ENCODE results near the gene HSPA1A. TPM values are rescaled to one million over a fixed set of nuclear protein-coding genes. Genes with fewer than 3 reads are reported as not detected.
"Not testable (repeated sequence)": the region's sequence is repeated elsewhere in the genome, so short reads cannot be mapped to it uniquely, and the experiment has no call there.

Gene HSPA1A
- total RNA-seq, 1 donor from 2014 or later = 159 TPM

DNA sequence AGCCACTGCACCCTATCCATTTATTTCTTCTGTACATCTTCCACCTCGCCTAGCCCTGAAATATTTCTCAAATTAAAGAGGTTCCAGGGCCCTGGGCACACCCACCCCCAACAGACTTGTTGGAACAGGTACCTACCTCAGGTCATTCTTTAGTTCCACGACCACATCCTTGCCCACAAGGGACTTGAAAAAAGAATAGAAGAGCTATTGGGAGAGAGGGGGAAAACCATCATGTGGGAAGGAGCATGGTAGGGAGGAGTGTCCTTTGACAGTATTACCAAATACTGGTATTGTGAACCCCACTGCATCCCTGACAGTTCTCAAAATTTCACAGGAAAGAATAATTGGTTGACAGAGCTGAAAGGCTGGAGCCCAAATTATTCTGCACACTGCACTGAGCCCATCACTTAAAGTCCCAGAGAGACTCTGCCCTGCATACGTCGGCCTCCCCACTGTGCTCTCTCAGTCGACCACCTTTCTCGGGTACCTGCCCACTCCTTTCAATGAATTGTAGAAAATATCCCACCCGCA is 9.3 kb upstream of the HSPA1A start:
- intact Hi-C loops (cut with micrococcal nuclease) = loop anchor here (1.0 to 5.0 kb wide), 6 partner anchors 9 to 373 kb away; partner anchors contain the start of genes HSPA1B and RNF5

DNA sequence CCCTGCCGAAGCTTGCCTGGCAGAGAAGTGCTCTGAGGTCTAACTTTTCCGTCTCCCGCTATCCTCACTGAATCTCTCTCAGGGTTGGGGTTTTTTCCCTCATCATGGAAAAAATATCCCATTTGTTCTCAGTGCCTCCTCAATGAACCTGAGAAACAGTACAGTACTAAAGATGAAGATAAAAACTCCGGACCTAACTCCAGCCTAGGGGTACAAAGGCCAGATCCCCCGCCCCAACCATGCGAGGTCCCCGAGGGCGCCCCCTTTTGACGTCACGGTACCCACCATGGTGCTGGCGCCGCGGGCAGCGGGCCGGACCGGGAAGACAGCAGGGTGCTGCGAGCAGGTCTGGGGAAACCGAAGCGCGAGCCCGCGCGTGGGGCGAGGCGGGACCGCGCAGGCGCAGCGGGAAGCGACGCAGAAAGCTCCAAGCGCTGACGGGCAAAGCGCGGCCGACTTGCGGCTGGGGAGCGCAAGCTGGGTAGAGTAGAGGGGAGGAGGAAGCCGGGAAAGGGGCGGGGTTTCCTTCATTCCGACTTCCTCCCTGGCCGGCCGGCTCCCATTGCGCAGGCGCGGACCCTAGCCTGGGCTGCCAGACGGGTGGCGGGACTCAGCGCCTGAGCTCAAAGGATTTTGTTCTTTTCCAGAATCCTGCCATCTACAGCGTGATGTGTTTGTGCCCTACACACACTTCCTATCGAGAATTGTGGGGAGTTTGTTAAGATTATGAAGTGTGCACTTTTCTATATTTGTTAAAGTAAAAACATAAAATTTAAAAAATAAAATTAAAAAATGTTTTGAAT is 8.7 kb upstream of the HSPA1A start, which contains the start of gene LSM2:
LSM2 (minus strand) TSS at position 497 of the 803 bp plus-strand sequence; CDS start at position 288, 209 bp downstream.
- intact Hi-C loops (cut with micrococcal nuclease) = loop anchor here (1.0 to 5.0 kb wide), 6 partner anchors 9 to 372 kb away; partner anchors contain the start of genes HSPA1B and RNF5

DNA sequence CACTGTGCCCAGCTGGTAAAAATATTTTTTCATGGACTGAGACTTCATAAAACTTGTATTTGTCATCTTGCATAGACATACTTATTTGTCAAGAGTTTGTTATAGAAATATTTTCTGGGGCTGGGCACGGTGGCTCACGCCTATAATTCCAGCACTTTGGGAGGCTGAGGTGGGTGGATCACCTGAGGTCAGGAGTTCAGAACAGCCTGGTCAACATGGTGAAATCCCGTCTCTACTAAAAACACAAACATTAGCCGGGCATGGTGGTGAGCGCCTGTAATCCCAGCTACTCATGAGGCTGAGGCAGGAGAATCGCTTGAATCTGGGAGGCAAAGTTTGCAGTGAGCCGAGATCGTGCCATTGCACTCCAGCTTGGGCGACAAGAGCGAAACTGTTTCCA is 6.7 kb upstream of the HSPA1A start:
- intact Hi-C loops (cut with micrococcal nuclease) = loop anchor here (5.0 kb wide), 1 partner anchor 36 kb away; no protein-coding TSS in a partner anchor

DNA sequence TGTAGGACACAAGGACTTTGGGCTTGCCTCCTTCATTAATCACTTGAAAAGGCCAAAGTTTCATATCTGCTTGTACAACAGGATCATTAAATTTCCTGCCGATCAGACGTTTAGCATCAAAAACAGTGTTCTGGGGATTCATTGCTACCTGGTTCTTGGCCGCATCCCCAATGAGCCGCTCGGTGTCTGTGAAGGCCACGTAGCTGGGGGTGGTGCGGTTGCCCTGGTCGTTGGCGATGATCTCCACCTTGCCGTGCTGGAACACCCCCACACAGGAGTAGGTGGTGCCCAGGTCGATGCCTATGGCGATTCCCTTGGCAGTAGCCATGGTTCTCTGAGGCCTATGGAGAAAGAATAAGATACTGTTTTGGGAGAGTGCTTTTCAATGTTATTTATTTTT is 3.7 kb upstream of the HSPA1A start:
- intact Hi-C loops (cut with micrococcal nuclease) = no loop called here

DNA sequence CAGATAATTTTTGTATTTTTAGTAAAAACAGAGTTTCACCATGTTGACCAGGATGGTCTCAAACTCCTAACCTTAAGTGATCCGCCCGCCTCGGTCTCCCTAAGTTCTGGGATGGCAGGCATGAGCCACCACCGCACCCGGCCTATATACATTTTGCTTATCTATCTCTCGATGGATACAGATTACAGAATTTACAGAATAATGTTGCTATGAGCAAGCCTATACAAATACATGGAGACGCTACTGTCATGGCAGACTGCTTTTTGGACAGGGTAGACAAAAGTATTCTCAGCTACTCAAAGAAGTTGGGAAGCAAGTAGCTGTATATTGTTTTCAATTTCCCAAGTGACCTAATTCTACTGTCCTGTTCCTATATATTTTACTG is 1.9 kb upstream of the HSPA1A start:
- intact Hi-C loops (cut with micrococcal nuclease) = no loop called here

DNA sequence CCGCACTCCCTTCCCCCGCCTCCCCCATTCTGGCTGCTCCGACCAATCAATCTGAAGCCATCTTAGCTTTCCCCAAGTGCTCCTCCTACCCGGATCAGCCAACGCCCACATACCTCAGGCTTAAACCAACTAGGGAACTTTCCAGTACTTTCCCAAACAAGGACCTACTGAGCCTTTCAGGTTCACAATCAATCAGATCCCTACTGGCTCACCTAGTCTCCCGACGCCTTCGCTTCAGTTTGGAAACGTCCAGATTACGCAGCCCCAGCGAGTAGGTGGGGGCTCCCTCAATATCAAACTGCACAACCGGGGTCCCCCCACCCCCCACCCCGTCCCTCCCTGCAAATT is 692 bp upstream of the HSPA1A start:
- intact Hi-C loops (cut with micrococcal nuclease) = loop anchor here (2.0 kb wide), 3 partner anchors 16 to 76 kb away; no protein-coding TSS in a partner anchor

DNA sequence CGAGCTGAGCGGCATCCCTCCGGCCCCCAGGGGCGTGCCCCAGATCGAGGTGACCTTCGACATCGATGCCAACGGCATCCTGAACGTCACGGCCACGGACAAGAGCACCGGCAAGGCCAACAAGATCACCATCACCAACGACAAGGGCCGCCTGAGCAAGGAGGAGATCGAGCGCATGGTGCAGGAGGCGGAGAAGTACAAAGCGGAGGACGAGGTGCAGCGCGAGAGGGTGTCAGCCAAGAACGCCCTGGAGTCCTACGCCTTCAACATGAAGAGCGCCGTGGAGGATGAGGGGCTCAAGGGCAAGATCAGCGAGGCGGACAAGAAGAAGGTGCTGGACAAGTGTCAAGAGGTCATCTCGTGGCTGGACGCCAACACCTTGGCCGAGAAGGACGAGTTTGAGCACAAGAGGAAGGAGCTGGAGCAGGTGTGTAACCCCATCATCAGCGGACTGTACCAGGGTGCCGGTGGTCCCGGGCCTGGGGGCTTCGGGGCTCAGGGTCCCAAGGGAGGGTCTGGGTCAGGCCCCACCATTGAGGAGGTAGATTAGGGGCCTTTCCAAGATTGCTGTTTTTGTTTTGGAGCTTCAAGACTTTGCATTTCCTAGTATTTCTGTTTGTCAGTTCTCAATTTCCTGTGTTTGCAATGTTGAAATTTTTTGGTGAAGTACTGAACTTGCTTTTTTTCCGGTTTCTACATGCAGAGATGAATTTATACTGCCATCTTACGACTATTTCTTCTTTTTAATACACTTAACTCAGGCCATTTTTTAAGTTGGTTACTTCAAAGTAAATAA is 2.0 kb downstream of the HSPA1A start:
- intact Hi-C loops (cut with micrococcal nuclease) = not testable (repeated sequence)

DNA sequence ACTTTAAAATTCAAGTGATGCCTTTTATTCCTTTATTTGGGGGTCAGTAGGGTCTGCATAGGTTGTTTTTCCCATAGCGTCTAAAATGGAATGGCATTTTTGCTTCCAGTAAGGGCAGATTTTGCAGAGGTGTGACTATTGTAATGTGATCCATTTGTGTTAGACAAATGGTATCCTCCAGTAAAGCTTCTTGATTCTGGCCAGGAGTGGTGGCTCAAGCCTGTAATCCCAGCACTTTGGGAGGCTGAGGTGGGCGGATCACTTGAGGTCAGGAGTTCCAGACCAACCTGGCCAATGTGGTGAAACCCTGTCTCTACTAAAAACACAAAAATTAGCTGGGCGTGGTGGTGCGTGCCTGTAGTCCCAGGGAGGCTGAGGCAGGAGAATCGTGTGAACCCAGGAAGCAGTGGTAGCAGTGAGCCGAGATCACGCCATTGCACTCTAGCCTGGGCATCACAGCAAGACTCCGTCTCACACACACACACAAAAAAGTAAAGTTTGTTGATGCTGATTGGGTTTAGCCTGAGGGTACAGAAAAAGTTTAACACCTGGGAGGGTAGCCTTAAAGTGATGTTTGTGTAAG is 2.7 kb downstream of the HSPA1A start:
- intact Hi-C loops (cut with micrococcal nuclease) = not testable (repeated sequence)

DNA sequence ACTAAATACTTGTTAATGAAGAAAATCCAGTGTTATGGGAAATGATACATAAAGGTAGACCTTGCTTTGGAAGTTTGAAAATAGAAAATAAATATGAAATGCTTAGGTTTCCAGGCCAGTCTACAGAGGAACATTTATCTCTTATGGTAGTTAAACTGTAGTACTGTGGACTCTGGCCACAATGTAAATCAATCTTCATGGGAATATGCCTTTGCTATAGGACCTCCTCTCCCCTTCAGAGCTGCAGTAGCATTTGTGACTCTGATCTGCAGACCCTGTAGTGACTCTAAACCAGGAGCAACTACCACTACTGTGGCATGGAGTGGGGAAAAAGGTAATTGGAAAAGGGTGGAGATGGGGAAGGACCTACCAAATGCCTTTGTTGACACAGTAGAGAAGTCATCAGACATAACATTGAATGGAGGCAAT is 4.5 kb downstream of the HSPA1A start:
- intact Hi-C loops (cut with micrococcal nuclease) = loop anchor here (10.0 kb wide), 1 partner anchor 1025 kb away; the partner anchor contains the start of gene PSMB8

DNA sequence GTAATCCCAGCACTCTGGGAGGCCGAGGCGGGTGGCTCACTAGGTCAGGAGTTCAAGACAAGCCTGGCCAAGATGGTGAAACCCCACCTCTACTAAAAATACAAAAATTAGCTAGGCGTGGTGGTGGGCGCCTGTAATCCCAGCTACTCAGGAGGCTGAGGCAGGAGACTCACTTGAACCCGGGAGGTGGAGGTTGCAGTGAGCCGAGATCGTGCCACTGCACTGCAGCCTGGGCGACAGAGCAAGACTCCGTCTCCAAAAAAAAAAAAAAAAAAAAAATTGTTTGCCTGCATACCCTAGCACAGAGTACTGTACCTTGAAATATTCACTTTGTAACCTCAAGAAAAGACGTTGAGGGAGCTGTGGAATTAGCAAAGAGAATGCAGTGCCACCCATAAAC is 5.1 kb downstream of the HSPA1A start:
- intact Hi-C loops (cut with micrococcal nuclease) = loop anchor here (10.0 kb wide), 1 partner anchor 1024 kb away; the partner anchor contains the start of gene PSMB8

DNA sequence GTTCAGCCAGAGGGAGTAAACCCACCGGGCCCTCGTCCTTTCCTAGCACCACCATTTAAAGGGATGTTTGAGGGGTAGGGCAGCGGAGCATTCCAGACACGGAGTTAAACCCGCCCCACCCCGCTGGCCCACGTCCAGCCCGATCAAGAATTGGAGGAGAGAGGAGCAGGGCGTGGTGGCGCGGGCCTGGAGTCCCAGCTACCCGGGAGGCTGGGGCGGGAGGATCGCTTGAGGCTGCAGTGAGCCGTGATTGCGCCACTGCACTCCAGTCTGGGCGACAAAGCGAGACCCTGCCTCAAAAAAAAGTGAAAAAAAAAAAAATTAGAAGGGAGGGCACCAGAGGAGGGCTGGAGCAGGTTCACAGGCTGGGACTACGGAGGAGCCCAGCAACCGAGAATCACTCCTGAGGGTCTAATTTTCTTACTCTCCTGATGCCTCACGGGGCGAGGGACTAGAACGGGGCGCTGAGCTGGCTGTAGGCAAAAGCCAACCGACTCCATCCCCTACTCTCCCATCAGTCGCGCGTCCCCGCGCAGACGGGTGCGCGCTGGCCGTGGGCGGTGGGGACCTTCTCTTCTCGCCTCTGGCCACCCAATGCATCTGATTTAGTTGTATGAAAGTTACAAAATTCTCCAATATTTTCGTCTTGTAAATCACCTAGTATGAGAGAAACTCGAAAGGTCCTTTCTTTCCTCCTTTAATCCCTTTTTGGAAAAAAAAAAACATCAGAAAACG is 6.1 kb downstream of the HSPA1A start:
- intact Hi-C loops (cut with micrococcal nuclease) = loop anchor here (1.0 to 10.0 kb wide), 2 partner anchors 24 to 1023 kb away; partner anchors contain the start of gene PSMB8

DNA sequence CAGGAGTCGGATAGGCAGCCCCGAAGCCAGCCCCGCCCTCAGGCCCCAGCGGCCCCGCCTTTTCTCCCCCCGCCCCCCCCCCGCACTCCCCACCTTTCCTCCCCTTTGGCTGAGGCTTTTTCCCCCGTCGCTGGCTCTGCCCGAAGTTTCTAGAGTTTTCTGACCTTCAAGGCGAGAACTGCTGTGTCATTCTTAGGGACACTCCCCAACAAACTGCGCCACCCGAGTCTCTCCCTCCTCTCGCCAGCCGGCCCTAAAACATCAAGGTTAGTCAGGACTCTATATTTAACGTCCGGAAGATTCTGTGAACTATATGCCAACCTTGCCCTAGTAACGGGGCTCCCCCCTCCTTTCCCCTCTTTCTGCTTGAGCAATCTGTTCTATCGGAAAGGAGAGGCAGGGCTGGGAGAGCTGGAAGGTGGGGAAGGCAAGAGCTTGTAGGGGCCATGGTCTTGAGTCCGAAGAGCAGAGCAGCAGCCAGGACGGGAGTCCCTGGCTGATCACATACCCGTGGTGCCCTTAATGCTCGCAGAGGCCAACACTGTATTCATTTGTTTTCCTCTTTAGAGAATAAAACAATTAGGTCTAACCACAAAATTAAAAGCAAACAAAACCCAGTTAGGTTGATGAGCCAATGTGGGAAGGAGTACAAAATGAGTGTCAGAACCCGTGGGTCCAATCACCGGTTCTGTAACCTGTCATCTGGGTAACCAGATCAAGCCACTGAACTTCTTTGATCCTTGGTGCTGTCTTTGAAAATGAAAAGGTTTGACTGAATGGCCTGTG is 6.9 kb downstream of the HSPA1A start:
- intact Hi-C loops (cut with micrococcal nuclease) = loop anchor here (1.0 to 10.0 kb wide), 2 partner anchors 25 to 1023 kb away; partner anchors contain the start of gene PSMB8

DNA sequence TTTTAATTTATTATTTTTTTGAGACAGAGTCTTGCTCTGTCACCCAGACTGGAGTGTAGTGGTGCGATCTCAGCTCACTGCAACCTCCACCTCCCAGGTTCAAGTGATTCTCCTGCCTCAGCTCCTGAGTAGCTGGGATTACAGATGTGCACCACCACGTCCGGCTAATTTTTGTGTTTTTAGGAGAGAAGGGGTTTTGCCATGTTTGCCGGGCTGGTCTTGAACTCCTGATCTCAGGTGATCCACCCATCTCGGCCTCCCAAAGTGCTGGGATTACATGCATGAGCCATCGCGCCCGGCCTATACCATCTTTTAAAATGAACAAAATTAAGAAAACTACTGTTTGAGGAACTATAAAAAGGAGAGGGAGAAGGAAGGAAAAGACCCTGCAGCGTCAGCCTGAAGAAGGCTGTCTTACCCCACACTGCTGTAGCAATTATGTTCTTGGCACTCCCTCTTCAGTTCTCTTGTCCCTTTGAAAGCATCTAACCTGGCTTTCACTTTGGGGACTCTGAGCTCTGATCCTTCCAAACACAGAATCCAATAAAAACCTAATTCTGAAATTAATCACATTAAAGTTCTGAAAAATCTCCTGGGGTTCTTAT is 8.4 kb downstream of the HSPA1A start:
- intact Hi-C loops (cut with micrococcal nuclease) = loop anchor here (10.0 kb wide), 1 partner anchor 1021 kb away; the partner anchor contains the start of gene PSMB8

DNA sequence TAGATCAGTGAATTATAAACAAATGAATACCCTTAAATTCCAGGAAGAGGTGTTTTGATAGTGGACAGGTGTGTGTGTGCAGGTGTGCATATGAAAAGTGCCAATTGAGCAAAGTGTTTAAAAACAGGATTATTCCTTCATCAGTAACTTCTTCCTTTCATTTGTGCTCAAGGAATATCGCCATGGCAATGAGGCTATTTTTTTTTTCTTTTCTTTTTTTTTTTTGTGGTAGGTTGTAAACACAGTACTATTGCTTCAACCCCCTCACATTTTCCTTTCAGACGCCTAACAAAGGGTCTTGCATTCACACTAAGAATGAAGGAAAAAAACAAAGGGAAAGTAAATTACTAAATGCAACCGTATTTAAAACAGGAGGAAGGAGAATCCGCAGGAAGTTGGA is 10.2 kb downstream of the HSPA1A start:
- intact Hi-C loops (cut with micrococcal nuclease) = loop anchor here (10.0 kb wide), 1 partner anchor 1019 kb away; the partner anchor contains the start of gene PSMB8

DNA sequence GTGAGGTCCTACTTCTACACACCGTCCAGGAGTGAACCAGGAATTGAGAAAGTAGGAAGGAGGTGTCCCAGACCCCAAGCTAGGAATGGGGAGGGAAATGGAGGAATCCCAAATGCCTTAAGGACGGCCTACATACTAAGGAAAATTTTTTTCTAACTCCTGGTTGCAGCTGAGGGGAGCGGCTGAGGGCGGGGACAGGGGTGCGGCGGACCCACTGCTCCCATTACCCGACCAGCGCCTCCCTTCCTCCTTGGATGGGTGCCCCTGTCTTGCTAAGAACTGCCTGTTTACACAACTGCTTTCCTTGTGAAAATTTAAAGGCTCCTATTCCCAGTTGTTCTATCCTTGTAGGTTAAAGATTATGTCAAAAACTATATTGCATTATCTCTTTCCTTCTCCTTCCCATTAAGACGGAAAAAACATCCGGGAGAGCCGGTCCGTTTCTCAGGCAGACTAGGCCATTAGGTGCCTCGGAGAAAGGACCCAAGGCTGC is 11.5 kb downstream of the HSPA1A start:
- intact Hi-C loops (cut with micrococcal nuclease) = loop anchor here (1.0 to 10.0 kb wide), 9 partner anchors 20 to 1018 kb away; partner anchors contain the start of genes ABHD16A, BAG6, DDAH2 and LSM2

DNA sequence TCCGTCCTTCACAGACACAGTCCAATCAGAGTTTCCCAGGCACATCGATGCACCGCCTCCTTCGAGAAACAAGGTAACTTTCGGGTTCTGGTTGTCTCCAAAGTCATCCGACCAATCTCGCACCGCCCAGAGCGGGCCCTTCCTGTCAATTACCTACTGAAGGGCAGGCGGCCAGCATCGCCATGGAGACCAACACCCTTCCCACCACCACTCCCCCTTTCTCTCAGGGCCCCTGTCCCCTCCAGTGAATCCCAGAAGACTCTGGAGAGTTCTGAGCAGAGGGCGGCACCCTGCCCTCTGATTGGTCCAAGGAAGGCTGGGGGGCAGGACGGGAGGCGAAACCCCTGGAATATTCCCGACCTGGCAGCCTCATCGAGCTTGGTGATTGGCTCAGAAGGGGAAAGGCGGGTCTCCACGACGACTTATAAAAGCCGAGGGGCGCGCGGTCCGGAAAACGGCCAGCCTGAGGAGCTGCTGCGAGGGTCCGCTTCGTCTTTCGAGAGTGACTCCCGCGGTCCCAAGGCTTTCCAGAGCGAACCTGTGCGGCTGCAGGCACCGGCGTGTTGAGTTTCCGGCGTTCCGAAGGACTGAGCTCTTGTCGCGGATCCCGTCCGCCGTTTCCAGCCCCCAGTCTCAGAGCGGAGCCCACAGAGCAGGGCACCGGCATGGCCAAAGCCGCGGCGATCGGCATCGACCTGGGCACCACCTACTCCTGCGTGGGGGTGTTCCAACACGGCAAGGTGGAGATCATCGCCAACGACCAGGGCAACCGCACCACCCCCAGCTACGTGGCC is 12.1 kb downstream of the HSPA1A start, which contains the start of gene HSPA1B:
HSPA1B (plus strand) TSS at position 453 of the 794 bp plus-strand sequence; CDS start at position 666, 213 bp downstream.
- intact Hi-C loops (cut with micrococcal nuclease) = loop anchor here (1.0 to 10.0 kb wide), 9 partner anchors 21 to 1017 kb away; partner anchors contain the start of genes ABHD16A, BAG6, DDAH2 and LSM2

DNA sequence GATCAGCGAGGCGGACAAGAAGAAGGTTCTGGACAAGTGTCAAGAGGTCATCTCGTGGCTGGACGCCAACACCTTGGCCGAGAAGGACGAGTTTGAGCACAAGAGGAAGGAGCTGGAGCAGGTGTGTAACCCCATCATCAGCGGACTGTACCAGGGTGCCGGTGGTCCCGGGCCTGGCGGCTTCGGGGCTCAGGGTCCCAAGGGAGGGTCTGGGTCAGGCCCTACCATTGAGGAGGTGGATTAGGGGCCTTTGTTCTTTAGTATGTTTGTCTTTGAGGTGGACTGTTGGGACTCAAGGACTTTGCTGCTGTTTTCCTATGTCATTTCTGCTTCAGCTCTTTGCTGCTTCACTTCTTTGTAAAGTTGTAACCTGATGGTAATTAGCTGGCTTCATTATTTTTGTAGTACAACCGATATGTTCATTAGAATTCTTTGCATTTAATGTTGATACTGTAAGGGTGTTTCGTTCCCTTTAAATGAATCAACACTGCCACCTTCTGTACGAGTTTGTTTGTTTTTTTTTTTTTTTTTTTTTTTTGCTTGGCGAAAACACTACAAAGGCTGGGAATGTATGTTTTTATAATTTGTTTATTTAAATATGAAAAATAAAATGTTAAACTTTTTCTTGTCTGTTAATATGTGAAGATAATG is 14.4 kb downstream of the HSPA1A start:
- intact Hi-C loops (cut with micrococcal nuclease) = loop anchor here (1.0 to 10.0 kb wide), 6 partner anchors 15 to 1015 kb away; partner anchors contain the start of genes ATP6V1G2, GPSM3, HSPA1A and HSPA1L

Measured in T-helper 1 cell treated with Interleukin-12 subunit alpha and Interleukin-12 subunit beta and Interleukin-4 antibody, amounts not matched to agents 30 ng/mL and 1 ng/mL, for 36 hours (primary cell).